ENCODE results near the gene TRPC1. TPM values are rescaled to one million over a fixed set of nuclear protein-coding genes. Genes with fewer than 3 reads are reported as not detected.
"Not testable (repeated sequence)": the region's sequence is repeated elsewhere in the genome, so short reads cannot be mapped to it uniquely, and the experiment has no call there.

Gene TRPC1
- total RNA-seq, 1 experiment from 2014 or later, result 3.8 TPM

- no peaks in the 10 kb centered on the region for H3K9me3 ChIP-seq (ENCODE audit: insufficient read depth, low read depth)
- H3K4me2 ChIP-seq, result no peak overlapping the region
- no peaks in the 10 kb centered on the region for H3K9me2 ChIP-seq (ENCODE audit: insufficient read depth)
- H3K27ac ChIP-seq, result no peak overlapping the region
- H4K20me1 ChIP-seq (ENCODE audit: insufficient read depth), result no peaks in the 10 kb centered on the region
- no peak for DNase-seq
- no peaks in the 10 kb centered on the region for H3K4me1 ChIP-seq (replicated peaks; ENCODE audit: insufficient read depth)
- ChIA-PET CTCF (no interaction called here), POLR2A (ENCODE audit: unreplicated experiment) (no interaction called here)
- H2AFZ ChIP-seq, result no peak overlapping the region
- H3K36me3 ChIP-seq (ENCODE audit: low read depth), result no peaks in the 10 kb centered on the region
- no peak overlapping the region for H3K4me3 ChIP-seq
- H3K27me3 ChIP-seq (ENCODE audit: insufficient read depth, low read depth), result no peaks in the 10 kb centered on the region
- intact Hi-C loops (cut with micrococcal nuclease; ENCODE audit: unreplicated experiment), result no loop called here
- TF ChIP-seq EZH2 (IDR thresholded peaks at IDR 0.05; ENCODE audit: low read depth) (no peak), CTCF (conservative IDR thresholded peaks at IDR 0.05) (no peak)
- BruUV-seq (replicated peaks), result no TSS peak
- no peaks in the 10 kb centered on the region for H3F3A ChIP-seq (ENCODE audit: insufficient read depth, low read depth)
- no peaks in the 10 kb centered on the region for H3K79me2 ChIP-seq (ENCODE audit: low read depth)
Observed at GRCh38 chr3:142738396-142738795, 14.6 kb downstream of the TRPC1 start.

GRCh38 chr3:142746646-142747045, 22.8 kb downstream of the TRPC1 start:
- CTCF ChIA-PET, result no interaction called here
- no peak overlapping the region for H2AFZ ChIP-seq
- no peaks in the 10 kb centered on the region for H4K20me1 ChIP-seq (ENCODE audit: insufficient read depth)
- no peaks in the 10 kb centered on the region for H3F3A ChIP-seq (ENCODE audit: insufficient read depth, low read depth)
- no peaks in the 10 kb centered on the region for H3K4me1 ChIP-seq (replicated peaks; ENCODE audit: insufficient read depth)
- H3K9me2 ChIP-seq (ENCODE audit: insufficient read depth), result no peaks in the 10 kb centered on the region
- no peaks in the 10 kb centered on the region for H3K36me3 ChIP-seq (ENCODE audit: low read depth)
- POLR2A ChIA-PET (ENCODE audit: unreplicated experiment), result no interaction called here
- H3K4me3 ChIP-seq, result no peak overlapping the region
- no TSS peak for BruUV-seq (replicated peaks)
- no peak overlapping the region for H3K27ac ChIP-seq
- no peaks in the 10 kb centered on the region for H3K9me3 ChIP-seq (ENCODE audit: insufficient read depth, low read depth)
- intact Hi-C loops (cut with micrococcal nuclease; ENCODE audit: unreplicated experiment), result no loop called here
- H3K4me2 ChIP-seq, result no peak overlapping the region
- no peaks in the 10 kb centered on the region for H3K79me2 ChIP-seq (ENCODE audit: low read depth)
- no peaks in the 10 kb centered on the region for H3K27me3 ChIP-seq (ENCODE audit: insufficient read depth, low read depth)
- DNase-seq, result no peak
- TF ChIP-seq CTCF (conservative IDR thresholded peaks at IDR 0.05), result no peak
- no peak for TF ChIP-seq EZH2 (IDR thresholded peaks at IDR 0.05; ENCODE audit: low read depth)

GRCh38 chr3:142750531-142750930, 26.7 kb downstream of the TRPC1 start:
- H3K27me3 ChIP-seq (ENCODE audit: insufficient read depth, low read depth); H3F3A ChIP-seq (ENCODE audit: insufficient read depth, low read depth); DNase-seq; H3K79me2 ChIP-seq (ENCODE audit: low read depth); H3K4me3 ChIP-seq; H4K20me1 ChIP-seq (ENCODE audit: insufficient read depth); H3K4me2 ChIP-seq; intact Hi-C loops (cut with micrococcal nuclease; ENCODE audit: unreplicated experiment); CTCF ChIA-PET; H3K27ac ChIP-seq; POLR2A ChIA-PET (ENCODE audit: unreplicated experiment); H2AFZ ChIP-seq; H3K9me2 ChIP-seq (ENCODE audit: insufficient read depth); BruUV-seq (replicated peaks); H3K36me3 ChIP-seq (ENCODE audit: low read depth); H3K9me3 ChIP-seq (ENCODE audit: insufficient read depth, low read depth); H3K4me1 ChIP-seq (replicated peaks; ENCODE audit: insufficient read depth): not testable (repeated sequence)

DNA sequence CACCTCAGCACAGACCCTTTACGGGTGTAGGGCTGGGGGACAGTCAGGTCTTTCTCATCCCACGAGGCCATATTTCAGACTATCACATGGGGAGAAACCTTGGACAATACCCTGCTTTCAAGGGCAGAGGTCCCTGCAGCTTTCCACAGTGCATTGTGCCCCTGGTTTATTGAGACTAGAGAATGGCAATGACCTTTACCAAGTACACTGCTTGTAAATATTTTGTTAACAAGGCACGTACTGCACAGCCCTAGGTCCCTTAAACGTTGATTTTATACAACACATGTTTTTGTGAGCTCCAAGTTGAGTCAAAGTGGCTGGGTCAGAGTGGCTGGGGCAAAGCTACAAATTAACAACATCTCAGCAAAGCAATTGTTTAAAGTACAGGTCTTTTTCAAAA, 28.8 kb downstream of the TRPC1 start:
- H3K79me2 ChIP-seq (ENCODE audit: low read depth); H4K20me1 ChIP-seq (ENCODE audit: insufficient read depth); H3K9me3 ChIP-seq (ENCODE audit: insufficient read depth, low read depth); H3K4me1 ChIP-seq (replicated peaks; ENCODE audit: insufficient read depth); H2AFZ ChIP-seq; H3K27ac ChIP-seq; H3K9me2 ChIP-seq (ENCODE audit: insufficient read depth); POLR2A ChIA-PET (ENCODE audit: unreplicated experiment); DNase-seq; H3K27me3 ChIP-seq (ENCODE audit: insufficient read depth, low read depth); H3K4me2 ChIP-seq; H3K4me3 ChIP-seq; CTCF ChIA-PET; intact Hi-C loops (cut with micrococcal nuclease; ENCODE audit: unreplicated experiment); H3K36me3 ChIP-seq (ENCODE audit: low read depth); H3F3A ChIP-seq (ENCODE audit: insufficient read depth, low read depth); BruUV-seq (replicated peaks): not testable (repeated sequence)
